IMR-90 (cell line): ENCODE results near the gene IFNA8. TPM values are rescaled to one million over a fixed set of nuclear protein-coding genes. Genes with fewer than 3 reads are reported as not detected.

ENCODE experiments used
- ATAC-seq: fragments of 200-7000 bp; cut with Tn5 transposase; 2 replicates; pipeline ENCODE4 v1.9.1; 2020; ENCODE audit warnings: low read depth, mild to moderate bottlenecking, moderate library complexity
- BruUV-seq: library from RNA; stranded (reverse); fragments of 400-500 nt; replicated peaks from 2 replicates; lab custom pipeline; 2021; lab: Mats Ljungman, UMichigan
- CTCF ChIA-PET: fragments of 300-600 bp; formaldehyde crosslinking; extraction: SDS; loops from one replicate; lab custom pipeline; 2021; ENCODE audit warnings: antibody characterized with exemption; lab: Yijun Ruan, JAX
- POLR2A ChIA-PET: fragments of 300-600 bp; sonication (Branson Sonifier 250); formaldehyde crosslinking; loops from one replicate; lab custom pipeline; 2022; ENCODE audit warnings: antibody characterized with exemption; ENCODE audit not compliant: unreplicated experiment; lab: Charles Lee
- DNase-seq: peaks from one replicate; pipeline ENCODE4 v3.0.0; 2013
- H2AFZ ChIP-seq: replicated peaks from 2 replicates; pipeline ENCODE3; 2013; ENCODE audit warnings: low read length, mild to moderate bottlenecking; ENCODE audit not compliant: poor library complexity
- H2AK5ac ChIP-seq: 2 replicates; pipeline ENCODE4 v1.6.1; 2013; ENCODE audit warnings: low read depth, low read length, inconsistent platforms
- H2AK9ac ChIP-seq: replicated peaks from 2 replicates; pipeline ENCODE3; 2013; ENCODE audit warnings: mild to moderate bottlenecking, low read depth, low read length, moderate library complexity; ENCODE audit not compliant: poor library complexity
- H2BK120ac ChIP-seq: 2 replicates; pipeline ENCODE4 v1.6.1; 2013; ENCODE audit warnings: low read depth, low read length, inconsistent platforms
- H2BK15ac ChIP-seq: 3 replicates; pipeline ENCODE4 v1.6.1; 2013; ENCODE audit warnings: low read depth, low read length, inconsistent platforms
- H2BK20ac ChIP-seq: 2 replicates; pipeline ENCODE4 v1.6.1; 2013; ENCODE audit warnings: low read depth, mild to moderate bottlenecking, inconsistent platforms, low read length, moderate library complexity
- H2BK5ac ChIP-seq: 2 replicates; pipeline ENCODE4 v1.6.1; 2013; ENCODE audit warnings: mild to moderate bottlenecking, low read depth, low read length, inconsistent platforms; ENCODE audit not compliant: poor library complexity, severe bottlenecking
- H3K14ac ChIP-seq: replicated peaks from 2 replicates; pipeline ENCODE4 v1.6.1; 2013; ENCODE audit warnings: low read depth, low read length, inconsistent platforms
- H3K18ac ChIP-seq: 2 replicates; pipeline ENCODE4 v1.6.1; 2013; ENCODE audit warnings: low read depth, low read length, control low read depth
- H3K23ac ChIP-seq: 2 replicates; pipeline ENCODE4 v1.6.1; 2013; ENCODE audit warnings: low read depth, low read length, inconsistent platforms
- H3K27ac ChIP-seq: 2 replicates; pipeline ENCODE4 v1.5.1; 2013; ENCODE audit warnings: mild to moderate bottlenecking, control low read depth, low read length; ENCODE audit not compliant: insufficient read depth
- H3K27me3 ChIP-seq: 2 replicates; pipeline ENCODE4 v1.6.1; 2013; ENCODE audit warnings: low read length; ENCODE audit not compliant: control insufficient read depth, insufficient read depth
- H3K36me3 ChIP-seq: 2 replicates; pipeline ENCODE4 v1.6.1; 2013; ENCODE audit warnings: low read length, mixed read lengths; ENCODE audit not compliant: control insufficient read depth, insufficient read depth
- H3K4ac ChIP-seq: 2 replicates; pipeline ENCODE4 v1.6.1; 2013; ENCODE audit warnings: low read depth, low read length, inconsistent platforms
- H3K4me1 ChIP-seq: 2 replicates; pipeline ENCODE4 v1.6.1; 2013; ENCODE audit warnings: low read length, mixed read lengths; ENCODE audit not compliant: control insufficient read depth, insufficient read depth
- H3K4me2 ChIP-seq: 2 replicates; pipeline ENCODE4 v1.6.1; 2013; ENCODE audit warnings: low read depth, mild to moderate bottlenecking, control low read depth, low read length, moderate library complexity
- H3K4me3 ChIP-seq: 2 replicates; pipeline ENCODE4 v1.5.1; 2013; ENCODE audit warnings: low read depth, mild to moderate bottlenecking, control low read depth, low read length, moderate library complexity; ENCODE audit not compliant: insufficient read depth
- H3K56ac ChIP-seq: 2 replicates; pipeline ENCODE4 v1.6.1; 2013; ENCODE audit warnings: low read length, inconsistent platforms; ENCODE audit not compliant: insufficient read depth; ENCODE audit errors: extremely low read depth
- H3K79me1 ChIP-seq, 2 experiments: 2 replicates each; pipeline ENCODE4 v1.6.1; 2013; ENCODE audit warnings: low read length in 2 of 2, inconsistent platforms in 1 of 2, low read depth in 1 of 2
- H3K9ac ChIP-seq: 2 replicates; pipeline ENCODE4 v1.6.1; 2013; ENCODE audit warnings: low read depth, low read length, control low read depth
- H3K9me1 ChIP-seq: 2 replicates; pipeline ENCODE4 v1.6.1; 2013; ENCODE audit warnings: low read length, inconsistent platforms; ENCODE audit not compliant: insufficient read depth
- H3K9me3 ChIP-seq: 2 replicates; pipeline ENCODE4 v1.6.1; 2013; ENCODE audit warnings: low read length; ENCODE audit not compliant: control insufficient read depth, insufficient read depth
- H4K20me1 ChIP-seq: 2 replicates; pipeline ENCODE4 v1.6.1; 2013; ENCODE audit warnings: low read length, inconsistent platforms; ENCODE audit not compliant: insufficient read depth
- H4K5ac ChIP-seq: 2 replicates; pipeline ENCODE4 v1.6.1; 2013; ENCODE audit warnings: mild to moderate bottlenecking, low read depth, low read length, control low read depth
- H4K8ac ChIP-seq, 2 experiments: 2 replicates each; pipeline ENCODE4 v1.6.1; 2013; ENCODE audit warnings: low read depth in 2 of 2, low read length in 2 of 2, control low read depth in 1 of 2, inconsistent platforms in 1 of 2
- H4K91ac ChIP-seq: 2 replicates; pipeline ENCODE4 v1.6.1; 2013; ENCODE audit warnings: low read depth, low read length, inconsistent platforms; ENCODE audit not compliant: insufficient read depth
- BHLHE40 ChIP-seq: fragments of 150-350 bp; IDR thresholded peaks from 2 replicates; pipeline ENCODE4 v1.6.1; 2016; ENCODE audit warnings: mild to moderate bottlenecking, low read depth, low read length
- FOS ChIP-seq: fragments of 150-350 bp; IDR thresholded peaks from 2 replicates; pipeline ENCODE4 v1.6.1; 2016; ENCODE audit warnings: low read depth, low read length
- POLR2A ChIP-seq: IDR thresholded peaks from 2 replicates; pipeline ENCODE4 v1.6.1; 2012; ENCODE audit warnings: mild to moderate bottlenecking, low read depth, low read length
- RAD21 ChIP-seq: IDR thresholded peaks from 2 replicates; pipeline ENCODE4 v1.6.1; 2012; ENCODE audit warnings: low read length, improper control_type of control experiment
- RFX5 ChIP-seq: IDR thresholded peaks from 2 replicates; pipeline ENCODE4 v1.8.0; 2012; ENCODE audit warnings: low read depth, mild to moderate bottlenecking, low read length, moderate library complexity
- SMC3 ChIP-seq: fragments of 150-350 bp; IDR thresholded peaks from 2 replicates; pipeline ENCODE4 v1.6.1; 2016; ENCODE audit warnings: low read depth, mild to moderate bottlenecking, antibody characterized with exemption, low read length, moderate library complexity
- WGBS, 2 experiments: methylation state at CpG; one replicate each; pipeline versions ENCODE4 v1.1.5 to v1.1.7; 2013; ENCODE audit warnings: missing lambda C conversion rate in 2 of 2; ENCODE audit not compliant: insufficient read length in 1 of 2; ENCODE audit errors: extremely low coverage in 2 of 2; 5-methylcytosine and 5-hydroxymethylcytosine counted together
- dilution Hi-C: fragments of 300-500 bp; cut with HindIII; formaldehyde crosslinking; loops from one replicate; pipeline ENCODE4 v1.14.3; 2018; ENCODE audit warnings: low sequenced_read_pairs; ENCODE audit not compliant: unreplicated experiment
- in situ Hi-C: fragments of 300-500 bp; cut with MboI; formaldehyde crosslinking; loops from 3 replicates; pipeline ENCODE4 v1.14.3; 2019; ENCODE audit warnings: low sequenced_read_pairs, inconsistent platforms, mixed read lengths
- intact Hi-C: fragments of 100-400 bp; cut with micrococcal nuclease; formaldehyde crosslinking; loops from 2 replicates; pipeline ENCODE4 v1.10.0; 2022
- polyA plus RNA-seq, 3 experiments: library from polyadenylated mRNA; depleted of rRNA; stranded (reverse); fragments of >200 nt; gene quantifications; 2 replicates each; pipeline ENCODE4 v1.2.3, GENCODE V29; 2012; ENCODE audit warnings: low replicate concordance in 1 of 3
- total RNA-seq: library from RNA; depleted of rRNA; stranded (reverse); fragments of >200 nt; gene quantifications from 2 replicates; pipeline ENCODE4 v1.2.3, GENCODE V29; 2012

Gene IFNA8
- total and polyA plus RNA-seq, 2 of the 4 experiments (the other 2 are of a cell fraction), result not detected

- POLR2A ChIA-PET, result no interaction called here
- no peak overlapping the region for H2AK5ac ChIP-seq
- in situ Hi-C loops, result no loop called here
- H3K27ac ChIP-seq, result no peak overlapping the region
- H3K56ac ChIP-seq, result no peak overlapping the region
- H3K36me3 ChIP-seq, result no peaks in the 10 kb centered on the region
- no peak overlapping the region for H2AFZ ChIP-seq
- intact Hi-C loops, result no loop called here
- no peak overlapping the region for H4K5ac ChIP-seq
- no peak overlapping the region for H2BK15ac ChIP-seq
- H3K23ac ChIP-seq, result no peak overlapping the region
- no peak for DNase-seq
- H4K20me1 ChIP-seq, result no peaks in the 10 kb centered on the region
- H3K4me1 ChIP-seq, result no peaks in the 10 kb centered on the region
- no peak overlapping the region for H3K14ac ChIP-seq
- no peak overlapping the region for H2BK5ac ChIP-seq
- CTCF ChIA-PET, result no interaction called here
- H3K18ac ChIP-seq, result no peak overlapping the region
- no peak overlapping the region for H3K4me3 ChIP-seq
- H3K9me1 ChIP-seq, result no peaks in the 10 kb centered on the region
- ATAC-seq, result no peak
- no peak overlapping the region for H3K4me2 ChIP-seq
- H2BK20ac ChIP-seq, result no peak overlapping the region
- no peak for TF ChIP-seq FOS
- no peak for TF ChIP-seq RFX5
- no peak for TF ChIP-seq POLR2A
- no peak for TF ChIP-seq SMC3
- TF ChIP-seq RAD21, result no peak
- no peak for TF ChIP-seq BHLHE40
- H2AK9ac ChIP-seq, result no peak overlapping the region
- H3K4ac ChIP-seq, result no peak overlapping the region
- no peak overlapping the region for H4K8ac ChIP-seq
- H4K91ac ChIP-seq, result no peak overlapping the region
- peaks cover 8% of the 10 kb centered on the region for H3K27me3 ChIP-seq
- WGBS, 2 experiments, result no CpG with 5 or more reads among the region's 2 CpGs
- dilution Hi-C loops, result no loop called here
- no TSS peak for BruUV-seq
- no peaks in the 10 kb centered on the region for H3K9me3 ChIP-seq
- no peak overlapping the region for H3K9ac ChIP-seq
- H2BK120ac ChIP-seq, result no peak overlapping the region
- H3K79me1 ChIP-seq, result no peaks in the 10 kb centered on the region
Observed at GRCh38 chr9:21429191-21429590, 20.3 kb downstream of the IFNA8 start.
